NCI-H2171 treated with DMSO at 0.1 percent for 48 hours (cell line): Measurements from ENCODE around the gene FSD2.

ENCODE experiments used
- DNase-seq: peaks from one replicate; lab custom pipeline; 2025; lab: John Stamatoyannopoulos, UW

The FSD2 gene, protein sequence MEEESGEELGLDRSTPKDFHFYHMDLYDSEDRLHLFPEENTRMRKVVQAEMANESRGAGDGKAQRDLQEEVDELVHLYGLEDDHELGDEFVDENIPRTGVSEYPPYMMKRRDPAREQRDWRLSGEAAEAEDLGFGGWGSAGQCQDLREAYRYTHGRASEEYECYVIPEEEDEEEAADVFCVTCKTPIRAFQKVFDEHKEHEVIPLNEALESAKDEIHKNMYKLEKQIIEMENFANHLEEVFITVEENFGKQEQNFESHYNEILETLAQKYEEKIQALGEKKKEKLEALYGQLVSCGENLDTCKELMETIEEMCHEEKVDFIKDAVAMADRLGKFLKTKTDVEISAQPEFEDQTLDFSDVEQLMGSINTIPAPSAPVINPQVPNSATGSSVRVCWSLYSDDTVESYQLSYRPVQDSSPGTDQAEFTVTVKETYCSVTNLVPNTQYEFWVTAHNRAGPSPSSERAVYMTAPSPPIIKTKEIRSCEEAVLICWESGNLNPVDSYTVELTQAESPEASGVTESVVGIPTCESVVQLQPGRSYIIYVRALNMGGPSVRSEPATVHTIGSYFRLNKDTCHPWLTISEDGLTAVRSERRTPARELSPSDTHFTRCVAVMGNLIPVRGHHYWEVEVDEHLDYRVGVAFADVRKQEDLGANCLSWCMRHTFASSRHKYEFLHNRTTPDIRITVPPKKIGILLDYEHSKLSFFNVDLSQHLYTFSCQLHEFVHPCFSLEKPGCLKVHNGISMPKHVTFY

GRCh38 chr15:82805994-82806406, at the start of gene FSD2:
FSD2 (minus strand) TSS chr15:82806069; CDS start chr15:82787390, 18,679 bp downstream.
- DNase-seq, result no peak

- no peak for DNase-seq
These were observed 48.7 kb upstream of the FSD2 start for GRCh38 chr15:82854554-82854953.

DNA sequence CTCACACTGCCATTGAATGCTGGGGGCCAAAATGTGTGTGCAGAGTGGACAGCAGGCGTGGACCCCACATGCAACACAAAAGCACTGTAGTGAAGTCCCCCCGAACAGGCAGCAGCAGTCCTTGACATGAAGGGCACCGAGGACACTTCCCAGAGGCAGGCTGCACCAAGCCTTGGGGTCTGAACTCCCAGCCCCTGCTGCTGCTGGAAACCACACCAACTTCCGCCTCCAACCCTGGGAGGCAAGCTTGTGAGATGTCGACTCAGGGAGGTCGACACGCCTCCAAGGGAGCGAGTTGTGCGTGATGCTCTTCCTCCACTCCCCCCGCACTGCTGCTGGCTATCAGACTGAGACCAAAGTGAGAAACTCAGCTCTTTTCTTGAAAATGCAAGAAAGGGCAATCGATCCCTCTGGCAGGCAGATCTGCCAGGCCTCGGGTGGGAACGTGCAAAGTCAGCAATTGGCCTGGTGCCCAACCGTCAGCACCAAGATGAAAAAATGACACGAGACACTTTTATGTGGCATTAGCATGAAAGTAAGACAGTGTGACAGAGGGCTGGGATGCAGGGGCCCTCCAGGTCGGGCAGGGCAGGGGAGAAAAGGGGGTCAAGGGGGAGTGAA, 47.2 kb upstream of the FSD2 start:
- DNase-seq, result no peak

- DNase-seq, result no peak
These were observed 46.2 kb upstream of the FSD2 start for GRCh38 chr15:82851981-82852511.

DNA sequence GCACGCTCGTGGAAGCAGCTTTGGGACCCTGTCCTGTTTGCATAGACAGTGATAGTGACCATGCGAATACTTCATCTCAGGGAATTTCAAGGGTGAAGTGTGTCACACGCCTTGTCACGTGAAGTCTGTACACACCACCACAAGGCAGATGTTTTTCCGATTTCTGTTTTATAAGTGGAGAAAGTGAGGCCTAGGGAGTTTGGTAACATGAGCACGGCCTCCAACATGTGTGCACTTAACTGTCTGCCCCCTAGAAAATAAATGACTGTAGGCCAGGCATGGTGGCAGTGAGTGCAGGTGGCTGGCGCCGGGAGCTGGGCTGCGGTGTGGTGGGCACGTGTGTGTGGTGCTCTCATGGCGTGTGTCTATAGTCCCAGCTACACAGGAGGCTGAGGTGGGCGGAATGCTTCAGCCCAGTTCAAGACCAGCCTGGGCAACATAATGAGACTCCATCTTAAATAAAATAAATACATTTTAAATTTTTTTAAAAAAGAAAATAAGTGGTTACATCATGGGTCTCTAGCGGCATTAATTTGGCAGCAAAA, 45.5 kb upstream of the FSD2 start:
- DNase-seq, result peak; percentile 48

DNA sequence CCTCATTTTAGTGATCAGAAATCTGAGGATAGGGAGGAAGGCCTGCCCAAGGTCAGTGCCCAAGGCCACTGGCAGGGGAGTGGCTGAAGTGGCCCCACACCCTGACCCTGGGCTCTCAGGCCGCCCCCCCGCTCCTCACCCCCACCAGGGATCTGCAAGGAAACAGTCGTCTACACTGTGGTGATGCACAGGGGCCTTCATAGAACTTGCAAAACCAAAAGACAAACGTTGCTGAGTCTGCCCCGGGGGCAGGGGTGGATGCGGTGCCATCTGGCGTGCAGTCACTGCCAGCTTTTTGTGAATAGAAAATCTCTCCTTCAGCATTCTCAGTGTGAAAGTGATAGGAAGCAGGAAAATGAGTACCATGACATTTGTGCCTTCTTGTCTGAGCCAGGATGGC, 44.9 kb upstream of the FSD2 start:
- DNase-seq, result peak; percentile 77

DNA sequence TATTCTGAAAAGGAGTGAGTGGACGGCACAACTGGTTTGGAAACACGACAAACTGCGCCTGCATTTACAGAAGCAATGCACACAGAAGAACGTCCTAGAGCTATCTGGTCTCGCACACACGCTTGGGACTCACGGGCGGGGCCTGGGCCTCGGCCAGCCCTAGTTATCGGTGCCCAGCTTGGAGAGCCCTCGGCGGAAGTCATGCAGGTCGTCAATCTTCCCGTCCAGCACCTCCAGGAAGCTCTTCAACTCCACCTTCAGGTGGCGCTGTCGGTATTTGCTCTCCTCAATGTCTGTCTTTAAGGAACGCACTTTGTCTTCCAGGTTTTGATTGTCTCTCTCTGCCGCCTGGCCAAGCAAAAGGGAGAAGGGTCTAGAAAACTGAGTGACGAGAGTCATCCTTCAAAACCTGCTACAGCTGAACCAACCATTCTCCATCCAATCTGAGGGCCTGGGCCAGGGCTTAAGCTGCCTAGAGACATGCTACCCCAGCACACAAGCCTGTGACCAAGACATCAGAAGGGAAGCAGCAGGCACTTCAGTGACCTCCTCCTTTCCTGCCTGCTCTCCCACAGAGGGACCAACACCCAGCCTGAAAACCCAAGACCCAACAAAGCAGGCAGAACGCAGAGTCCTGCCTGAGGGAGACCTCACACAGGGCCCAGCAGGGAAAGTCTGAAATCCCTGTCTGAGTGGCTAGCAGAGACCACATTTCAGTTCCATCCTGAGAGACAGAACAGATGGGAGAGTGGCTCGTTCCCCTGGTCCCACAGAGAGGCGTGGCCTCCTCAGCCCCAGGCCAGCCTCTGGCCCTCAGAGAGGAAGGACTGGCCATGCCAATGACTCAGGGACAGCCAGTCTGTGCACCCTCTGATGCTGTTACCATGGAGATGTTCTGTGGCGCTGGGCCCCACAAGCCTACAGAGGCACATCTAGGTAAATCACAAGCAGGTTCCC, 44.0 kb upstream of the FSD2 start:
- peak; percentile 48 for DNase-seq

GRCh38 chr15:82848241-82848993, 42.5 kb upstream of the FSD2 start:
- no peak for DNase-seq

GRCh38 chr15:82847703-82848102, 41.8 kb upstream of the FSD2 start:
- no peak for DNase-seq

DNA sequence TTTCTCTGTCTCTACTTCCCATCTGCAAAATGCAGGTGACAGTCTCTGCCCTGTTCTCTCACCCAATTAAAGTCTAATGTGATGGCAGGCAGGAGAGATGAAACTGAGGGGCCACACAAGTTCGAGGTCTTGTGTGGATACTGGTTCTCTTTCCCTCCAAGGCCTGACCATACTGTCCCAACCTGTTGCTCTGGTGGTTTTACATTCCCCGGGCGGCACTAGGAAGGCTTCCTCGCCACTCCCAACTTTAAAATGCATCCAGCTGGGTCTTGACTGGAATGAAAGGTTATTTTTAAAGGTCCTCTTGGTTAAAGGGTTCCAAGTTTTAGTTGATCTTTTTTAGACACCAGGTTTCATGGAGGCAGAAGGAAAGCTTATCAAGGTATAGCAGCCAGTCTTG, 40.8 kb upstream of the FSD2 start:
- DNase-seq, result no peak

DNA sequence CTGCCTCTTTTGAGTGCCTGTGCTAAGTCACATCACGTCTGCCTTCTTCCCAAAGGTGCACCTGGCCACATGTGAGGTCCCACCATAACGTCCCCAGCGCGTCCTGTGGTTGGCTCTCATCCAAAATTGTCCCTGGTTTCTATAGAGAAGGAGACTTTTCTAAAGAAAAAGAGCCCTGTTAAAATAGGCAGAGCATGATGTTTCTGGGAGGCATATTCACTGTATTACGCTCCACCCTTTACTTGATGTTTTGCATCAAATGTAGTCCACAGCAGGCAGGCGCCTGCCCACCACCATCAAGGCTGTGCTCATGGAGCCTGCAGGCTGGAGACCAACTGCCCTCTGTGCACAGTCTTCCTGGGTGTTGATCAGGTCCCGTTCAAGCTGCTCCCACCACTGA, 39.8 kb upstream of the FSD2 start:
- no peak for DNase-seq

GRCh38 chr15:82843566-82843965, 37.7 kb upstream of the FSD2 start:
- DNase-seq, result no peak

GRCh38 chr15:82840166-82840565, 34.3 kb upstream of the FSD2 start:
- DNase-seq, result no peak

- no peak for DNase-seq
These were observed 33.3 kb upstream of the FSD2 start for GRCh38 chr15:82839136-82839535.

GRCh38 chr15:82838096-82838735, 32.3 kb upstream of the FSD2 start:
- DNase-seq, result no peak

- no peak for DNase-seq
These were observed 29.6 kb upstream of the FSD2 start for GRCh38 chr15:82835391-82835917.

DNA sequence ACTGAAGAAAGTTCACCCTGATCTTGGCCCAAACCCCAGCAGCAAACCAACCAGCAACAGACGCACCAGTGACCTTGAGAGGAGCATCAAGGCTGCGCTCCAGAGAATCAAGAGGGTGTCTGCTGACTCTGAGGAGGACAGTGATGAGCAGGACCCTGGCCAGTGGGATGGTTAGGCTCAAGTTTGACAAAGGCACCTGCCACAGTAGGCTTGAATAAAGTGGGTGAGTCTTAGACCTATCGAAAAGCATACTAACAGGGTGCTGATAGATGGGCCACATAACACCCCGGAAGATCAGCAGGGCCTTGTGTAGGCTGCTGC, 27.5 kb upstream of the FSD2 start:
- DNase-seq, result no peak

DNA sequence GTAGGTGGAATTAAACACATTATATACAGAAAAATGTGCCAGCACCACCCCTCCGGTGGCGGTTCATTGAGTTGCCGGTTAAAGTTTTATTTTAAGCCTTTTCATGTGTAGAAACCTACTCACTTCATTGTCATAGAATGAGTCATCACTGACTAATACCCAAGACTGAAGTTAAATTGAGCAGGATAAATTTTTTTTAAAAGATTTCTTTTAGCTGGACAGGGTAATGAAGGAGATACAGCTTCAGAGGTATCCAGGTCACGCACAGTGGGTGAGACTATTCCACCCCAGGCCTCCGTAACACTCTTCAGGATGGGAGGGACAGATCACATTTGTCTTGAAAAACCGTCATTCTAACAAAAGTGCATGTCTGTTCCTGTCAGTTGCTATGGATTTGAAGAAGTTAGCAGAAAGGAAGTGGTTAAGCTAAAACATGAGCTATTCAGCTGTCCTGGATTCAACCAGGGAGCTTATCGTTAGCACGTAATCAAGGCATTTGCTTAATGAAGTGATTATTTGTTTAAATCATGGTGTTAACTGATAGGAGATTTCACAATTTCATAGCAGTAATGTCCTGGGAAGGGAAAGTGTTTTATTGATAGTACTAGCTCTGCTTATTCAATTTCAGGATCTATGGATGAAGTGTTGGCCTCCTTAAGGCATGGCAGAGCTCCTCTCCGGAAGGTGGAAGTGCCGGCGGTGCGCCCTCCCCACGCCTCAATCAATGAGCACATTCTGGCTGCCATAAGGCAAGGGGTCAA, 26.9 kb upstream of the FSD2 start:
- DNase-seq, result no peak
